ENCODE measurements around the gene NUDT22. TPM values are rescaled to one million over a fixed set of nuclear protein-coding genes. Genes with fewer than 3 reads are reported as not detected.

NUDT22 gene
- total RNA-seq, 1 experiment from 2014 or later = 70.0 TPM

GRCh38 chr11:64232182-64232966, 6.3 kb downstream of the NUDT22 start:
- 0 out of 2 replicates have a peak, but pooled peaks cover 7% of the 10 kb centered on the region for H4K20me1 ChIP-seq (ENCODE audit: insufficient read depth, low read depth, low read length)
- no peak for DNase-seq
- no peak overlapping the region for H2AFZ ChIP-seq (ENCODE audit: low read length)
- H3K9me2 ChIP-seq (replicated peaks; ENCODE audit: insufficient read depth, low read length) = no peaks in the 10 kb centered on the region
- peak overlapping the region; percentile 4; the same call in 1 of the 2 replicates for H3K27ac ChIP-seq (ENCODE audit: low read length)
- 0 out of 2 replicates have a peak, but pooled peaks cover 4% of the 10 kb centered on the region for H3K36me3 ChIP-seq (ENCODE audit: insufficient read depth, low read length)
- H3K27me3 ChIP-seq (ENCODE audit: low read length) = no peaks in the 10 kb centered on the region
- H3K9me3 ChIP-seq (ENCODE audit: low read length) = no peaks in the 10 kb centered on the region
- peak overlapping the region; percentile 74 for H3K9ac ChIP-seq (ENCODE audit: low read length)
- peaks cover 56% of the 10 kb centered on the region for H3K4me1 ChIP-seq (ENCODE audit: low read length)
- peak overlapping the region; percentile 86 for H3K4me2 ChIP-seq (ENCODE audit: low read depth, low read length, poor library complexity, severe bottlenecking)
- peaks cover 17% of the 10 kb centered on the region for H3K79me2 ChIP-seq (ENCODE audit: low read length)
- no peak overlapping the region; the same call in 1 of the 2 replicates for H3K4me3 ChIP-seq (ENCODE audit: low read length)

- Histone ChIP-seq H3K4me1 (ENCODE audit: low read length) (peaks cover 52% of the 10 kb centered on the region), H3K4me2 (ENCODE audit: low read depth, low read length, poor library complexity, severe bottlenecking) (peak overlapping the region; percentile 15), H3K27ac (ENCODE audit: low read length) (no peak overlapping the region), H3K27me3 (ENCODE audit: low read length) (no peaks in the 10 kb centered on the region), H3K4me3 (ENCODE audit: low read length) (no peak overlapping the region), H3K36me3 (ENCODE audit: insufficient read depth, low read length) (0 out of 2 replicates have a peak, but pooled peaks cover 5% of the 10 kb centered on the region), H3K9me2 (replicated peaks; ENCODE audit: insufficient read depth, low read length) (no peaks in the 10 kb centered on the region), H4K20me1 (ENCODE audit: insufficient read depth, low read depth, low read length) (0 out of 2 replicates have a peak, but pooled peaks cover 7% of the 10 kb centered on the region), H3K79me2 (ENCODE audit: low read length) (peaks cover 14% of the 10 kb centered on the region), H3K9ac (ENCODE audit: low read length) (peak overlapping the region; percentile 20; the same call in 1 of the 2 replicates), H3K9me3 (ENCODE audit: low read length) (no peaks in the 10 kb centered on the region), H2AFZ (ENCODE audit: low read length) (no peak overlapping the region)
- DNase-seq = no peak
Measured at GRCh38 chr11:64232967-64233315, 6.9 kb downstream of the NUDT22 start.

GRCh38 chr11:64233913-64234586, 8.0 kb downstream of the NUDT22 start, which contains the start of gene VEGFB:
Gene VEGFB, plus strand, starts transcription at chr11:64234584. Its CDS starts 250 bp downstream, at chr11:64234834.
- Histone ChIP-seq H3K9me2 (replicated peaks; ENCODE audit: insufficient read depth, low read length) (no peaks in the 10 kb centered on the region), H3K4me2 (ENCODE audit: low read depth, low read length, poor library complexity, severe bottlenecking) (peak within 1 kb of the TSS; percentile 93), H3K4me1 (ENCODE audit: low read length) (peaks cover 55% of the 10 kb centered on the region), H3K9ac (ENCODE audit: low read length) (peak within 1 kb of the TSS; percentile 82), H3K27me3 (ENCODE audit: low read length) (no peaks in the 10 kb centered on the region), H4K20me1 (ENCODE audit: insufficient read depth, low read depth, low read length) (0 out of 2 replicates have a peak, but pooled peaks cover 7% of the 10 kb centered on the region), H3K79me2 (ENCODE audit: low read length) (peaks cover 14% of the 10 kb centered on the region), H3K27ac (ENCODE audit: low read length) (peak within 1 kb of the TSS; percentile 65), H3K36me3 (ENCODE audit: insufficient read depth, low read length) (0 out of 2 replicates have a peak, but pooled peaks cover 5% of the 10 kb centered on the region), H2AFZ (ENCODE audit: low read length) (no peak within 1 kb of the TSS), H3K9me3 (ENCODE audit: low read length) (no peaks in the 10 kb centered on the region), H3K4me3 (ENCODE audit: low read length) (peak within 1 kb of the TSS; percentile 91)
- peak; percentile 88 for DNase-seq

- Histone ChIP-seq H3K4me1 (ENCODE audit: low read length) (peaks cover 54% of the 10 kb centered on the region), H3K9ac (ENCODE audit: low read length) (peak overlapping the region; percentile 82), H3K27me3 (ENCODE audit: low read length) (no peaks in the 10 kb centered on the region), H3K36me3 (ENCODE audit: insufficient read depth, low read length) (0 out of 2 replicates have a peak, but pooled peaks cover 5% of the 10 kb centered on the region), H3K27ac (ENCODE audit: low read length) (peak overlapping the region; percentile 65), H3K4me3 (ENCODE audit: low read length) (peak overlapping the region; percentile 91), H3K9me2 (replicated peaks; ENCODE audit: insufficient read depth, low read length) (no peaks in the 10 kb centered on the region), H4K20me1 (ENCODE audit: insufficient read depth, low read depth, low read length) (0 out of 2 replicates have a peak, but pooled peaks cover 7% of the 10 kb centered on the region), H3K4me2 (ENCODE audit: low read depth, low read length, poor library complexity, severe bottlenecking) (peak overlapping the region; percentile 93), H2AFZ (ENCODE audit: low read length) (no peak overlapping the region), H3K9me3 (ENCODE audit: low read length) (no peaks in the 10 kb centered on the region), H3K79me2 (ENCODE audit: low read length) (peaks cover 14% of the 10 kb centered on the region)
- peak; percentile 83 for DNase-seq
Measured at GRCh38 chr11:64234647-64235379, 8.7 kb downstream of the NUDT22 start.

GRCh38 chr11:64235437-64236161, 9.5 kb downstream of the NUDT22 start:
- Histone ChIP-seq H3K4me3 (ENCODE audit: low read length) (peak overlapping the region; percentile 91), H3K36me3 (ENCODE audit: insufficient read depth, low read length) (0 out of 2 replicates have a peak, but pooled peaks cover 5% of the 10 kb centered on the region), H3K9me2 (replicated peaks; ENCODE audit: insufficient read depth, low read length) (no peaks in the 10 kb centered on the region), H3K4me2 (ENCODE audit: low read depth, low read length, poor library complexity, severe bottlenecking) (peak overlapping the region; percentile 93), H2AFZ (ENCODE audit: low read length) (no peak overlapping the region), H3K9ac (ENCODE audit: low read length) (peak overlapping the region; percentile 82), H3K79me2 (ENCODE audit: low read length) (peaks cover 14% of the 10 kb centered on the region), H3K27me3 (ENCODE audit: low read length) (no peaks in the 10 kb centered on the region), H4K20me1 (ENCODE audit: insufficient read depth, low read depth, low read length) (0 out of 2 replicates have a peak, but pooled peaks cover 7% of the 10 kb centered on the region), H3K9me3 (ENCODE audit: low read length) (no peaks in the 10 kb centered on the region), H3K4me1 (ENCODE audit: low read length) (peaks cover 58% of the 10 kb centered on the region), H3K27ac (ENCODE audit: low read length) (peak overlapping the region; percentile 65)
- no peak for DNase-seq

GRCh38 chr11:64237484-64237951, 11.4 kb downstream of the NUDT22 start:
- Histone ChIP-seq H4K20me1 (ENCODE audit: insufficient read depth, low read depth, low read length) (0 out of 2 replicates have a peak, but pooled peaks cover 7% of the 10 kb centered on the region), H2AFZ (ENCODE audit: low read length) (no peak overlapping the region), H3K4me3 (ENCODE audit: low read length) (no peak overlapping the region), H3K9me3 (ENCODE audit: low read length) (no peaks in the 10 kb centered on the region), H3K4me1 (ENCODE audit: low read length) (peaks cover 48% of the 10 kb centered on the region), H3K79me2 (ENCODE audit: low read length) (peaks cover 20% of the 10 kb centered on the region), H3K27me3 (ENCODE audit: low read length) (no peaks in the 10 kb centered on the region), H3K36me3 (ENCODE audit: insufficient read depth, low read length) (0 out of 2 replicates have a peak, but pooled peaks cover 5% of the 10 kb centered on the region), H3K4me2 (ENCODE audit: low read depth, low read length, poor library complexity, severe bottlenecking) (no peak overlapping the region), H3K9me2 (replicated peaks; ENCODE audit: insufficient read depth, low read length) (no peaks in the 10 kb centered on the region), H3K27ac (ENCODE audit: low read length) (no peak overlapping the region), H3K9ac (ENCODE audit: low read length) (no peak overlapping the region)
- DNase-seq = no peak

- DNase-seq = no peak
- Histone ChIP-seq H2AFZ (ENCODE audit: low read length) (no peak overlapping the region), H3K9ac (ENCODE audit: low read length) (no peak overlapping the region)
Measured at GRCh38 chr11:64238076-64238475, 12.0 kb downstream of the NUDT22 start.

More at GRCh38 chr11:64238076-64238475, 12.0 kb downstream of the NUDT22 start:
- Histone ChIP-seq H3K4me2 (ENCODE audit: low read depth, low read length, poor library complexity, severe bottlenecking) (no peak overlapping the region), H3K4me1 (ENCODE audit: low read length) (peaks cover 48% of the 10 kb centered on the region), H4K20me1 (ENCODE audit: insufficient read depth, low read depth, low read length) (peaks cover 7% of the 10 kb centered on the region; the same call in 1 of the 2 replicates), H3K27ac (ENCODE audit: low read length) (0 out of 2 replicates have a peak overlapping the region, but pooled peaks have one; percentile 55), H3K9me3 (ENCODE audit: low read length) (no peaks in the 10 kb centered on the region), H3K27me3 (ENCODE audit: low read length) (no peaks in the 10 kb centered on the region), H3K36me3 (ENCODE audit: insufficient read depth, low read length) (0 out of 2 replicates have a peak, but pooled peaks cover 5% of the 10 kb centered on the region), H3K79me2 (ENCODE audit: low read length) (peaks cover 22% of the 10 kb centered on the region), H3K4me3 (ENCODE audit: low read length) (no peak overlapping the region), H3K9me2 (replicated peaks; ENCODE audit: insufficient read depth, low read length) (no peaks in the 10 kb centered on the region)

Data from Karpas-422 (cell line).